ENCODE measurements around the gene SEC24C.

DNA sequence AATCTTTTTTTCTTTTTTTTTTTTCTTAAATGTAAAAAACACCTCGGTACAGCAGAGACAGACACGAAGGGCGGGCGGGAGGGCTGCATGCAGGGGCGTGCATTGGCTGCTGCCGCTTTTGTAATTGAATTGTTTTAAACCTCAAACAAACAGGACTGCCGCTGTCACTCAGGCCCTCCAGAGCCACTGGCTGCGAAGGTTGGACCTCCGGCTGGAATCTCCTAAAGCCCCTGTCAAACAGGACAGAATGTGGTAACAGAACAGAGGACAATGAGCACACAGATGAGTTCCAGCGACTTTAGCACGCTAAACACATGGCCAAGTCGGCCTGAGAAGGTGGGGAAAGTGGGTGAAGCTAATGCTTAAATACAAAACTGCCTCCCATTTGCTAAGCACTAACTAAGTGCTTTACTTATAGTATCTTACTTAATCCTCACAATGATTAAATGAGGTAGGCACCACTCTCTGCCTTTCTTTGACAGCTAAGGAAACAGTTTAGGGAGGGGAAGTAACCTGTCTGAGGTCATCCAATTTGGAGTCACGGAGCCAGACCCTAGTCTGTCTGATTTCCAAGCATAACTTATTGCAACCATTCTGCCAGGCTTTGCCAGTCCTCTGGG is 70.2 kb downstream of the SEC24C start:
- TF ChIP-seq, protein P1, sequence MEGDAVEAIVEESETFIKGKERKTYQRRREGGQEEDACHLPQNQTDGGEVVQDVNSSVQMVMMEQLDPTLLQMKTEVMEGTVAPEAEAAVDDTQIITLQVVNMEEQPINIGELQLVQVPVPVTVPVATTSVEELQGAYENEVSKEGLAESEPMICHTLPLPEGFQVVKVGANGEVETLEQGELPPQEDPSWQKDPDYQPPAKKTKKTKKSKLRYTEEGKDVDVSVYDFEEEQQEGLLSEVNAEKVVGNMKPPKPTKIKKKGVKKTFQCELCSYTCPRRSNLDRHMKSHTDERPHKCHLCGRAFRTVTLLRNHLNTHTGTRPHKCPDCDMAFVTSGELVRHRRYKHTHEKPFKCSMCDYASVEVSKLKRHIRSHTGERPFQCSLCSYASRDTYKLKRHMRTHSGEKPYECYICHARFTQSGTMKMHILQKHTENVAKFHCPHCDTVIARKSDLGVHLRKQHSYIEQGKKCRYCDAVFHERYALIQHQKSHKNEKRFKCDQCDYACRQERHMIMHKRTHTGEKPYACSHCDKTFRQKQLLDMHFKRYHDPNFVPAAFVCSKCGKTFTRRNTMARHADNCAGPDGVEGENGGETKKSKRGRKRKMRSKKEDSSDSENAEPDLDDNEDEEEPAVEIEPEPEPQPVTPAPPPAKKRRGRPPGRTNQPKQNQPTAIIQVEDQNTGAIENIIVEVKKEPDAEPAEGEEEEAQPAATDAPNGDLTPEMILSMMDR (IDR thresholded peaks at IDR 0.05): no peak
- TF ChIP-seq EP300 (IDR thresholded peaks at IDR 0.05): no peak

Measured in tibial nerve (tissue), 4 donors.